Activated CD8-positive, alpha-beta memory T cell treated with anti-CD3 and anti-CD28 coated beads, Interleukin-2, amount 50 U/mL, for 24 hours (primary cell): ENCODE measurements around the gene DELE1.

Source experiments
- DNase-seq: peaks from one replicate; pipeline ENCODE4 v3.0.0-alpha.2; 2020; ENCODE audit errors: extremely low read depth

Gene DELE1

GRCh38 chr5:141926434-141926833, 2.8 kb downstream of the DELE1 start:
- no peak for DNase-seq

- DNase-seq: no peak
These were observed 4.4 kb downstream of the DELE1 start for GRCh38 chr5:141928051-141928450.

- DNase-seq: no peak
These were observed 5.9 kb downstream of the DELE1 start for GRCh38 chr5:141929398-141930058.

- no peak for DNase-seq
These were observed 8.0 kb downstream of the DELE1 start for GRCh38 chr5:141931694-141932093.

- no peak for DNase-seq
These were observed 9.5 kb downstream of the DELE1 start for GRCh38 chr5:141933151-141933550.

GRCh38 chr5:141934099-141934844, 10.6 kb downstream of the DELE1 start:
- no peak for DNase-seq

GRCh38 chr5:141935538-141935937, 11.9 kb downstream of the DELE1 start:
- no peak for DNase-seq

- no peak for DNase-seq
These were observed 17.1 kb downstream of the DELE1 start for GRCh38 chr5:141940695-141941271.

- DNase-seq: no peak
These were observed 17.6 kb downstream of the DELE1 start for GRCh38 chr5:141941307-141941706.

- DNase-seq: no peak
These were observed 18.1 kb downstream of the DELE1 start for GRCh38 chr5:141941779-141942178.

- DNase-seq: no peak
These were observed 18.6 kb downstream of the DELE1 start for GRCh38 chr5:141942185-141942857.

GRCh38 chr5:141944076-141944475, 20.4 kb downstream of the DELE1 start:
- no peak for DNase-seq

- no peak for DNase-seq
These were observed 21.9 kb downstream of the DELE1 start for GRCh38 chr5:141945511-141946051.

GRCh38 chr5:141947316-141947715, 23.6 kb downstream of the DELE1 start:
- DNase-seq: no peak

- DNase-seq: no peak
These were observed 25.1 kb downstream of the DELE1 start for GRCh38 chr5:141948812-141949211.

- DNase-seq: no peak
These were observed 25.8 kb downstream of the DELE1 start for GRCh38 chr5:141949511-141949910.

GRCh38 chr5:141950207-141951005, 26.7 kb downstream of the DELE1 start:
- no peak for DNase-seq

GRCh38 chr5:141951332-141951781, 27.7 kb downstream of the DELE1 start:
- DNase-seq: no peak

GRCh38 chr5:141952020-141952419, 28.3 kb downstream of the DELE1 start:
- no peak for DNase-seq

- DNase-seq: no peak
These were observed 30.5 kb downstream of the DELE1 start for GRCh38 chr5:141954194-141954593.

- DNase-seq: no peak
These were observed 33.8 kb downstream of the DELE1 start for GRCh38 chr5:141957367-141957996.
